GM18511 (cell line): ENCODE data around the gene C10orf71.

Experiments used
- ATAC-seq: cut with Tn5 transposase; IDR thresholded peaks from one replicate; pipeline ENCODE4 v1.9.1; 2021; ENCODE audit warnings: mild to moderate bottlenecking, moderate library complexity; ENCODE audit not compliant: unreplicated experiment

Gene C10orf71

GRCh38 chr10:49313501-49314070 is 14.6 kb downstream of the C10orf71 start:
- ATAC-seq, result no peak

- ATAC-seq, result no peak
These were observed 15.8 kb downstream of the C10orf71 start for GRCh38 chr10:49314806-49315205.

- no peak for ATAC-seq
These were observed 19.1 kb downstream of the C10orf71 start for GRCh38 chr10:49318028-49318427.

GRCh38 chr10:49318755-49319154 is 19.8 kb downstream of the C10orf71 start:
- no peak for ATAC-seq

- no peak for ATAC-seq
These were observed 20.2 kb downstream of the C10orf71 start for GRCh38 chr10:49319206-49319605.

GRCh38 chr10:49320191-49320590 is 21.2 kb downstream of the C10orf71 start:
- no peak for ATAC-seq

- no peak for ATAC-seq
These were observed 22.1 kb downstream of the C10orf71 start for GRCh38 chr10:49321021-49321420.

- no peak for ATAC-seq
These were observed 23.6 kb downstream of the C10orf71 start for GRCh38 chr10:49322371-49323170.

- ATAC-seq, result no peak
These were observed 24.4 kb downstream of the C10orf71 start for GRCh38 chr10:49323171-49323895.

GRCh38 chr10:49323896-49324270 is 24.9 kb downstream of the C10orf71 start:
- no peak for ATAC-seq

GRCh38 chr10:49324711-49325110 is 25.7 kb downstream of the C10orf71 start:
- no peak for ATAC-seq

GRCh38 chr10:49325131-49325915 is 26.4 kb downstream of the C10orf71 start:
- no peak for ATAC-seq

GRCh38 chr10:49325916-49326783 is 27.2 kb downstream of the C10orf71 start:
- ATAC-seq, result no peak

GRCh38 chr10:49327036-49327813 is 28.3 kb downstream of the C10orf71 start:
- ATAC-seq, result no peak

- no peak for ATAC-seq
These were observed 29.6 kb downstream of the C10orf71 start for GRCh38 chr10:49328401-49329145.

GRCh38 chr10:49329146-49329505 is 30.2 kb downstream of the C10orf71 start:
- ATAC-seq, result no peak

GRCh38 chr10:49330127-49330665 is 31.2 kb downstream of the C10orf71 start:
- no peak for ATAC-seq

- no peak for ATAC-seq
These were observed 32.5 kb downstream of the C10orf71 start for GRCh38 chr10:49331431-49331830.

GRCh38 chr10:49332333-49332732 is 33.4 kb downstream of the C10orf71 start:
- ATAC-seq, result no peak
